ENCODE measurements around the gene SLC38A2.
A peak's percentile ranks its signal among the peaks of the same experiment; 100 is the strongest.
"Not testable (repeated sequence)": the region's sequence is repeated elsewhere in the genome, so short reads cannot be mapped to it uniquely, and the experiment has no call there.

Gene SLC38A2

GRCh38 chr12:46372544-46373300, at the start of gene SLC38A2:
TSS of gene SLC38A2 (minus strand) at chr12:46372773. CDS start at chr12:46371293, 1,480 bp downstream.
- DNase-seq, result peak; percentile 88 to 90

GRCh38 chr12:46419675-46420074, 47.1 kb upstream of the SLC38A2 start:
- no peak for DNase-seq

- no peak for DNase-seq
Observed at GRCh38 chr12:46415552-46415951, 43.0 kb upstream of the SLC38A2 start.

GRCh38 chr12:46414591-46415268, 42.2 kb upstream of the SLC38A2 start:
- no peak for DNase-seq

- DNase-seq, result no peak
Observed at GRCh38 chr12:46413368-46413767, 40.8 kb upstream of the SLC38A2 start.

GRCh38 chr12:46412857-46413256, 40.3 kb upstream of the SLC38A2 start:
- no peak for DNase-seq

GRCh38 chr12:46410495-46410894, 37.9 kb upstream of the SLC38A2 start:
- DNase-seq, result no peak

- DNase-seq, result no peak
Observed at GRCh38 chr12:46409974-46410373, 37.4 kb upstream of the SLC38A2 start.

GRCh38 chr12:46409342-46409741, 36.8 kb upstream of the SLC38A2 start:
- no peak for DNase-seq

GRCh38 chr12:46408441-46408840, 35.9 kb upstream of the SLC38A2 start:
- DNase-seq, result no peak

GRCh38 chr12:46407361-46407760, 34.8 kb upstream of the SLC38A2 start:
- no peak for DNase-seq

GRCh38 chr12:46406352-46407027, 33.9 kb upstream of the SLC38A2 start:
- DNase-seq, result no peak

- no peak for DNase-seq
Observed at GRCh38 chr12:46404733-46405132, 32.2 kb upstream of the SLC38A2 start.

GRCh38 chr12:46404225-46404631, 31.7 kb upstream of the SLC38A2 start:
- no peak for DNase-seq

GRCh38 chr12:46403719-46404070, 31.1 kb upstream of the SLC38A2 start:
- DNase-seq, result no peak

- DNase-seq, result no peak
Observed at GRCh38 chr12:46402941-46403718, 30.6 kb upstream of the SLC38A2 start.

- DNase-seq, result no peak
Observed at GRCh38 chr12:46402451-46402850, 29.9 kb upstream of the SLC38A2 start.

GRCh38 chr12:46401662-46402061, 29.1 kb upstream of the SLC38A2 start:
- DNase-seq, result no peak

GRCh38 chr12:46400406-46400805, 27.8 kb upstream of the SLC38A2 start:
- no peak for DNase-seq

- not testable (repeated sequence) for DNase-seq
Observed at GRCh38 chr12:46399461-46400248, 27.1 kb upstream of the SLC38A2 start.

- DNase-seq, result no peak
Observed at GRCh38 chr12:46396826-46397225, 24.3 kb upstream of the SLC38A2 start.

- DNase-seq, result no peak
Observed at GRCh38 chr12:46395388-46395787, 22.8 kb upstream of the SLC38A2 start.
